Endothelial cell (in vitro differentiated cells): ENCODE results near the gene UBE2F. TPM values are rescaled to one million over a fixed set of nuclear protein-coding genes. Genes with fewer than 3 reads are reported as not detected.
A peak's percentile ranks its signal among the peaks of the same experiment; 100 is the strongest.

Experiments
- DNase-seq: peaks from one replicate; pipeline ENCODE4 v3.0.0; 2021; ENCODE audit warnings: low spot score
- H3K27ac Mint-ChIP-seq: one replicate; pipeline ENCODE4 v1.8.0; 2021; ENCODE audit warnings: mixed read lengths, inconsistent platforms; ENCODE audit not compliant: unreplicated experiment
- H3K27me3 Mint-ChIP-seq: one replicate; pipeline ENCODE4 v1.8.0; 2021; ENCODE audit warnings: mild to moderate bottlenecking, moderate library complexity, mixed read lengths, inconsistent platforms; ENCODE audit not compliant: unreplicated experiment
- H3K36me3 Mint-ChIP-seq: one replicate; pipeline ENCODE4 v1.8.0; 2021; ENCODE audit warnings: mild to moderate bottlenecking, low read depth, mixed read lengths, inconsistent platforms; ENCODE audit not compliant: unreplicated experiment
- H3K4me1 Mint-ChIP-seq: one replicate; pipeline ENCODE4 v1.8.0; 2021; ENCODE audit warnings: mild to moderate bottlenecking, mixed read lengths, inconsistent platforms; ENCODE audit not compliant: unreplicated experiment
- H3K4me3 Mint-ChIP-seq: one replicate; pipeline ENCODE4 v1.8.0; 2021; ENCODE audit warnings: mild to moderate bottlenecking, mixed read lengths, inconsistent platforms; ENCODE audit not compliant: unreplicated experiment
- H3K9me3 Mint-ChIP-seq: one replicate; pipeline ENCODE4 v1.8.0; 2021; ENCODE audit warnings: mixed read lengths, inconsistent platforms; ENCODE audit not compliant: unreplicated experiment
- total RNA-seq: library from RNA; stranded (reverse); fragmentation: NEBNext Ultra II Directional; extraction: Animal tissue kit (Norgen Biotek cat#: 25700); gene quantifications from one replicate; pipeline ENCODE4 v1.2.1, GENCODE V29; 2021; ENCODE audit not compliant: unreplicated experiment
- TF ChIP-seq, protein P1 (sequence below): fragments of 200-600 bp; sonication (generic); IDR thresholded peaks from one replicate; pipeline ENCODE4 v1.5.0; 2021; ENCODE audit warnings: antibody characterized with exemption; ENCODE audit not compliant: unreplicated experiment

UBE2F gene
- total RNA-seq, 1 donor from 2014 or later = 107 TPM

DNA sequence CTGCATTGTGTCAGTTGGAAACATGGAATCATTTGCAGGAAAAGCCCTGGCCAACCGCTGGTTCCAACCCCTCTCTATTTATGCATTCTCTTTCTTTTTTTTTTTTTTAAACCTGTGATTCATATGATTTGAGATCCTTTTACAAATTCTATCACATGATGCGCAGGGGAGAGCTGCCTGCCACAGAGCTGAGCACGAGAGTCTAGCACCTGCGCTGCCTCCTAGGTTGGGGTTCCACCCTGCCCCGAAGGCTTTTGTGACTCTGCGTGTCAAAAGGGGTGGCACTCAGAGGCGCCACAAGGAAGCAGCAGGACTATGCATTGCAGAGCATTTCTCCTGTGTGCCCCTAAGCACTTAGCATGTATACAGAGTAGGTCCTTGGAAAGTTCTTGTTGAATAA is 116.0 kb downstream of the UBE2F start:
- Mint-ChIP-seq H3K36me3 (peaks cover 44% of the 10 kb centered on the region), H3K9me3 (no peaks in the 10 kb centered on the region), H3K27ac (no peak overlapping the region), H3K4me1 (no peaks in the 10 kb centered on the region), H3K27me3 (peaks cover 1% of the 10 kb centered on the region), H3K4me3 (no peak overlapping the region)
- TF ChIP-seq, protein P1, sequence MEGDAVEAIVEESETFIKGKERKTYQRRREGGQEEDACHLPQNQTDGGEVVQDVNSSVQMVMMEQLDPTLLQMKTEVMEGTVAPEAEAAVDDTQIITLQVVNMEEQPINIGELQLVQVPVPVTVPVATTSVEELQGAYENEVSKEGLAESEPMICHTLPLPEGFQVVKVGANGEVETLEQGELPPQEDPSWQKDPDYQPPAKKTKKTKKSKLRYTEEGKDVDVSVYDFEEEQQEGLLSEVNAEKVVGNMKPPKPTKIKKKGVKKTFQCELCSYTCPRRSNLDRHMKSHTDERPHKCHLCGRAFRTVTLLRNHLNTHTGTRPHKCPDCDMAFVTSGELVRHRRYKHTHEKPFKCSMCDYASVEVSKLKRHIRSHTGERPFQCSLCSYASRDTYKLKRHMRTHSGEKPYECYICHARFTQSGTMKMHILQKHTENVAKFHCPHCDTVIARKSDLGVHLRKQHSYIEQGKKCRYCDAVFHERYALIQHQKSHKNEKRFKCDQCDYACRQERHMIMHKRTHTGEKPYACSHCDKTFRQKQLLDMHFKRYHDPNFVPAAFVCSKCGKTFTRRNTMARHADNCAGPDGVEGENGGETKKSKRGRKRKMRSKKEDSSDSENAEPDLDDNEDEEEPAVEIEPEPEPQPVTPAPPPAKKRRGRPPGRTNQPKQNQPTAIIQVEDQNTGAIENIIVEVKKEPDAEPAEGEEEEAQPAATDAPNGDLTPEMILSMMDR = no peak
- no peak for DNase-seq

GRCh38 chr2:238083919-238084318 is 117.1 kb downstream of the UBE2F start:
- peaks cover 41% of the 10 kb centered on the region for H3K36me3 Mint-ChIP-seq
- TF ChIP-seq, protein P1 = no peak
- H3K9me3 Mint-ChIP-seq = no peaks in the 10 kb centered on the region
- no peaks in the 10 kb centered on the region for H3K4me1 Mint-ChIP-seq
- no peak for DNase-seq
- no peak overlapping the region for H3K4me3 Mint-ChIP-seq
- H3K27me3 Mint-ChIP-seq = peaks cover 1% of the 10 kb centered on the region
- H3K27ac Mint-ChIP-seq = no peak overlapping the region

DNA sequence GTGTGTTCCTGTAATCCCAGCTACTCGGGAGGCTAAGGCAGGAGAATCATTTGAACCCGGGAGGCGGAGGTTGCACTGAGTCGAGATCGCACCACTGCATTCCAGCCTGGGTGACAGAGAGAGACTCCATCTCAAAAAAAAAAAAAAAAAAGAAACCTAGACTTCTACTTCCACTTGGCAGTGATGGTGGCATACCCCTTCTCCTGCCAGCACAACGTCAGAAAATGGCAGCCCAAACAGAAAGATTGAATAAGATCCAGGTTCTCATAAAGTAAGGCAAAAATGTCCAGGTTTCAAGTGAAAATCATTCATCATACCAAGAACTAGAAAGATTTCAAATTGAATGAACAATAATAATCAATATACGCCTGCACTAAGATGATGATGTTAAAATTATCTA is 117.9 kb downstream of the UBE2F start:
- Mint-ChIP-seq H3K27me3 (peaks cover 1% of the 10 kb centered on the region), H3K4me3 (peak overlapping the region; percentile 66), H3K27ac (no peak overlapping the region), H3K36me3 (peaks cover 39% of the 10 kb centered on the region), H3K9me3 (no peaks in the 10 kb centered on the region), H3K4me1 (no peaks in the 10 kb centered on the region)
- TF ChIP-seq, protein P1 = no peak
- DNase-seq = no peak

DNA sequence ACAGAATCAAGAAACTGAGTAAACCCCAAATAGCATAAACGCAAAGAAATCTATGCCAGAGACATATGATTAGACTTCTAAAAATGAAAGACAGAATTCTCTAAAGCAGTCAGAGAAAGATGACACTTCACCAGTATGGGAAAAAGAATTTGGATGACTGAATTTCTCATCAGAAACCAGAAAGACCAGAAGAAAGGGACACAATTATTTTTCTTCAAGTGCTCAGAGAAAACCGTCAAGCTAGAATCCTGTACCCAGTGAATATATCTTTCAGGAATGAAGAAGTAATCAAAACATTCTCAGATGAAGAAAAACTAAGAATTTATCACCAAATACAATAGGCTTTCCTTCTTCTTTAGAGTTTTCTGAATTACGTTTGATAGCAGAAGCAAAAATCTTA is 119.1 kb downstream of the UBE2F start:
- no peak overlapping the region for H3K27ac Mint-ChIP-seq
- no peak overlapping the region for H3K4me3 Mint-ChIP-seq
- DNase-seq = no peak
- H3K4me1 Mint-ChIP-seq = no peaks in the 10 kb centered on the region
- no peaks in the 10 kb centered on the region for H3K9me3 Mint-ChIP-seq
- no peaks in the 10 kb centered on the region for H3K27me3 Mint-ChIP-seq
- TF ChIP-seq, protein P1 = no peak
- peaks cover 30% of the 10 kb centered on the region for H3K36me3 Mint-ChIP-seq

GRCh38 chr2:238087211-238087610 is 120.4 kb downstream of the UBE2F start:
- H3K4me3 Mint-ChIP-seq = no peak overlapping the region
- no peak overlapping the region for H3K27ac Mint-ChIP-seq
- H3K27me3 Mint-ChIP-seq = no peaks in the 10 kb centered on the region
- TF ChIP-seq, protein P1 = no peak
- H3K9me3 Mint-ChIP-seq = no peaks in the 10 kb centered on the region
- H3K36me3 Mint-ChIP-seq = peaks cover 19% of the 10 kb centered on the region
- no peaks in the 10 kb centered on the region for H3K4me1 Mint-ChIP-seq
- no peak for DNase-seq
